Sigmoid colon (tissue), 4 donors: ENCODE measurements around the gene TRAPPC2.
"Not testable (repeated sequence)": the region's sequence is repeated elsewhere in the genome, so short reads cannot be mapped to it uniquely, and the experiment has no call there.

Experiments
- POLR2AphosphoS5 ChIP-seq, 4 donors: sonication (generic); formaldehyde crosslinking; IDR thresholded peaks; one replicate each; pipeline ENCODE4 v1.6.1; 2017; ENCODE audit warnings: antibody characterized with exemption in 4 of 4
- TF ChIP-seq, protein P1 (sequence below), 4 experiments: fragments of 450-650 bp in 3 of 4; fragments of 200-600 bp in 1 of 4; IDR thresholded peaks; one replicate each; pipeline ENCODE4 v1.5.1; 2016 to 2019; ENCODE audit warnings: antibody characterized with exemption in 4 of 4, mild to moderate bottlenecking in 3 of 4, moderate library complexity in 2 of 4

GRCh38 chrX:13724878-13725277 lies 9.5 kb downstream of the TRAPPC2 start:
- TF ChIP-seq POLR2AphosphoS5 (IDR thresholded peaks at IDR 0.05) = not testable (repeated sequence)
- TF ChIP-seq, protein P1, sequence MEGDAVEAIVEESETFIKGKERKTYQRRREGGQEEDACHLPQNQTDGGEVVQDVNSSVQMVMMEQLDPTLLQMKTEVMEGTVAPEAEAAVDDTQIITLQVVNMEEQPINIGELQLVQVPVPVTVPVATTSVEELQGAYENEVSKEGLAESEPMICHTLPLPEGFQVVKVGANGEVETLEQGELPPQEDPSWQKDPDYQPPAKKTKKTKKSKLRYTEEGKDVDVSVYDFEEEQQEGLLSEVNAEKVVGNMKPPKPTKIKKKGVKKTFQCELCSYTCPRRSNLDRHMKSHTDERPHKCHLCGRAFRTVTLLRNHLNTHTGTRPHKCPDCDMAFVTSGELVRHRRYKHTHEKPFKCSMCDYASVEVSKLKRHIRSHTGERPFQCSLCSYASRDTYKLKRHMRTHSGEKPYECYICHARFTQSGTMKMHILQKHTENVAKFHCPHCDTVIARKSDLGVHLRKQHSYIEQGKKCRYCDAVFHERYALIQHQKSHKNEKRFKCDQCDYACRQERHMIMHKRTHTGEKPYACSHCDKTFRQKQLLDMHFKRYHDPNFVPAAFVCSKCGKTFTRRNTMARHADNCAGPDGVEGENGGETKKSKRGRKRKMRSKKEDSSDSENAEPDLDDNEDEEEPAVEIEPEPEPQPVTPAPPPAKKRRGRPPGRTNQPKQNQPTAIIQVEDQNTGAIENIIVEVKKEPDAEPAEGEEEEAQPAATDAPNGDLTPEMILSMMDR (IDR thresholded peaks at IDR 0.05) = not testable (repeated sequence)
